GM21526 (cell line): ENCODE data around the gene TBXT.
"Not testable (repeated sequence)": the region's sequence is repeated elsewhere in the genome, so short reads cannot be mapped to it uniquely, and the experiment has no call there.

Source experiments
- ATAC-seq: cut with Tn5 transposase; IDR thresholded peaks from one replicate; pipeline ENCODE4 v1.9.1; 2021; ENCODE audit warnings: moderate library complexity; ENCODE audit not compliant: unreplicated experiment, low FRiP score

The TBXT gene, protein sequence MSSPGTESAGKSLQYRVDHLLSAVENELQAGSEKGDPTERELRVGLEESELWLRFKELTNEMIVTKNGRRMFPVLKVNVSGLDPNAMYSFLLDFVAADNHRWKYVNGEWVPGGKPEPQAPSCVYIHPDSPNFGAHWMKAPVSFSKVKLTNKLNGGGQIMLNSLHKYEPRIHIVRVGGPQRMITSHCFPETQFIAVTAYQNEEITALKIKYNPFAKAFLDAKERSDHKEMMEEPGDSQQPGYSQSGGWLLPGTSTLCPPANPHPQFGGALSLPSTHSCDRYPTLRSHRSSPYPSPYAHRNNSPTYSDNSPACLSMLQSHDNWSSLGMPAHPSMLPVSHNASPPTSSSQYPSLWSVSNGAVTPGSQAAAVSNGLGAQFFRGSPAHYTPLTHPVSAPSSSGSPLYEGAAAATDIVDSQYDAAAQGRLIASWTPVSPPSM

DNA sequence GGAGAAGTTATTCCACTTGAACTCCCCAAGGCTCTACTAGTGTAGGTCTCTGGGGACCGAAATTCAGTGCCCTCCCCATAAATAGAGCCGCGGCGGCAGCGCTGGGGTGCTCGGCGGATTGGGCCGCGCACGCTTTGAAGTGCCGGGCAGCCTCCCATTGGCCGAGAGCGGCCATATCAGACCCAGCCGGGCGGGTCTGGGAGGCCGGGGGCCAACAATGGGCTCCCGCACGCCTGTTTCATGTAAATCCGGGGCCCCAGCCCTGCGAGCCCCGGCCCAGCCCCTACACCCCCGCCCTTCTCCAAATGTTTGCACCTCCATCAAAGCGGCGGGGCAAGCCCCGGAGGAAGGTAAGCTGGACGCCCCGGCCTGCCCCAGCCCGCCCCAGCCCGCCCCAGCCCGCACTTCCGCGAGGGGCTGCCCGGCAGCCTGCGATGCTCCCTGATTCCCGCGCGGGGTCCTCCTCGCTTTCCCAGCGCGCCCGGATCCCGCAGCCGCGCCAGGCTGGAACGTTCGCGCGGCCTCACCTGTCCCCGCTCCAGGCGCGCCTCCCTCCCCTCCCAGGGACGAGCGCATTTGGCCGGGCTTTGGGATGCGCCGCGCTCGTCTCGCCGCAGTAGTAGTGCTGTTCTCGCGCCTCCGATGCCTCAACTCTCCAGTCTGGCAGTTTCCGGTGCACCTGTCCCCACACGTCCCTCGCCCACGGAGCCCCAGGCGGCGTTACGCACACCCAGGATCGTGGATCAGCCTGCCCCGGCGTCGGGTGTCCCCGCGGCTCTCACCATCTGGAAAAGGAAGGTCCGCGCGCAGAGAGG lies at the start of gene TBXT:
TBXT (minus strand) TSS at position 51 of the 815 bp plus-strand sequence. CDS start 260 bp downstream, outside the sequence.
- no peak for ATAC-seq

DNA sequence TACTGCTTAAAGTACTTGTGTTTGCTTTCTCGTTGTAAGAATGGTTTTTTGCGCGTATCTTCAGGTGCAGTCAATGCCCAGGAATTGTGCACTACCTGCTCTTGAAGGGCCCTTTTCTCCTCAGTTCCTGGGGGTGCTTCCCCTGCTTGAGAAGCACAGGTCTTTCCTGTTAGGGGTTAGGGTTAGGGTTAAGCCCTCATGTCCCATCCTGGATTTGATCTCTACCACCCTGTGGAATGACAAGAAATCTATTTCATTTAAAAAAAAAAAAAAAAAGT lies 39.6 kb upstream of the TBXT start:
- ATAC-seq = no peak

DNA sequence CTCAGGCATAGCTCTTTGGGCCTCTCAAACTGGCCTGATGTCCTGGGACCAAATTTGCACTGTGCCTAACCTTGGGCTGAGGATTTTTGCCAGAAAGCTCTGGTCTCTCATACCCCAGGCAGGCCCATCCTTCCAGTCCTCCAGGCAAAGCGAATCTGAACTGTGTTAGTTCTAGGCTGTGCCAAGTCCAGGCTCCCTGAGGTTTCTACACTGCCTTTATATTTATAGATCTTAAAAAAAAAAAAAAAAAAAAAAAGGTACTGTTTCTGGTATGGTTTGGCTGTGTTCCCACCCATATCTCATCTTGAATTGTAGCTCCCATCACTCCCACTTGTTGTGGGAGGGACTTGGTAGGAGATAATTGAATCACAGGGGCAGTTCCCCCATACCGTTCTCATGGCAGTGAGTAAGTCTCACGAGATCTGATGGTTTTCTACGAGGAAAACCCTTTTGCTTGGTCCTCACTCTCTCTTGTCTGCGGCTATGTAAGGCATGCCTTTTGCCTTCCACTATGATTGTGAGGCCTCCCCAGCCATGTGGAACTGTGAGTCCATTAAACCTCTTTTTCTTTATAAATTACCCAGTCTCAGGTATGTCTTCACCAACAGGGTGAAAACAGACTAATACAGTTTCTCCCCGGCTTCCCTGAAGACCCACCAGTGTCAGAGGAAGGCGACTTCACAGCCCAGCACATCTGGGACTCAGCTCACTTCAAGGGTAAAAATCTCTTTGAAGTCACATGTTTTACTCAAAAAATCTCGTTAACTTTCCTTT lies 39.0 kb upstream of the TBXT start:
- no peak for ATAC-seq

DNA sequence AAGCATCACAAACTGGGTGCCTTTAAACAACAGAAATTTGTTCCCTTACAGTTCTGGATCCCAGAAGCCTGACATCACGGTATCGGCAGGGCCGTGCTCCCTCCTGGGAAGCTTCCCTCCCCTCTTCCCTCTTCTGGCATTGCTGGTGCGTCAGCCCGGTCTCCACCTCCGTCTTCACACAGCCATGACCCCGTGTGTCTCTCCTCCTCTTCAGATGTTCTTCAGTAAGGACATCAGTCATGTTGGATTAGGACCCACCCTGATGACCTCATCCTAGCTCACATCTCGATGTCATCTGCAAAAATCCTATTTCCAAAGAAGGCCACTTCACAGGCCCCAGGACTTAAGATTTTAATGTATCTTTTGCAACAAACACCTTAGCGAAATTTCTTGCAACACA lies 38.4 kb upstream of the TBXT start:
- no peak for ATAC-seq

- no peak for ATAC-seq
Observed at GRCh38 chr6:166204852-166205650, 37.4 kb upstream of the TBXT start.

DNA sequence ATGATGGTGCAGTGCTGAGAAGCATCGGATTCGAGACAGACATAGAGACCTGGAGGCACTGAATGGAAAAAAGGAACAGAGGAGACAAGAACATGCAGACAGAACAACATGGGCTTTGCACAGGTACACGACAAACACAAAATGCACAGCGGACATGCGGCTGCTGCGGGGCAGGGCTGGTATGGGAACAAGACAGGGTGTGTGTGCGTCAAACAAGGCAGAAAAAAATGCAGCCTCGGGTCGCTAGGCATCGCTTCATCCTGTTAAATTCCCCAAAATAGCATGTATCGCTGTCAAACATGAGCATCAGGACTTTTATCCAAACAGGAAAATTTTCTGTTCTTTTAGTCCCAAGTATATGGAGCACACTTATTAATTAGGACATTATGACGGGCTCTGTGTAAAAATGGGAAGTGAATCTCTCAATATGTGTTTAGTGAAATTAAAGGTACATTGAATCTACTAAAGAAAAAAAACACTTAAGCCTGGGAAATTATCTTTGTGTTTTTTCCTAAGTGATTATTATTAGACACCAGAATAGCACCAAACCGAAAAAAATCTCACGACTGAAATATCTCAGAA lies 36.1 kb upstream of the TBXT start:
- no peak for ATAC-seq

DNA sequence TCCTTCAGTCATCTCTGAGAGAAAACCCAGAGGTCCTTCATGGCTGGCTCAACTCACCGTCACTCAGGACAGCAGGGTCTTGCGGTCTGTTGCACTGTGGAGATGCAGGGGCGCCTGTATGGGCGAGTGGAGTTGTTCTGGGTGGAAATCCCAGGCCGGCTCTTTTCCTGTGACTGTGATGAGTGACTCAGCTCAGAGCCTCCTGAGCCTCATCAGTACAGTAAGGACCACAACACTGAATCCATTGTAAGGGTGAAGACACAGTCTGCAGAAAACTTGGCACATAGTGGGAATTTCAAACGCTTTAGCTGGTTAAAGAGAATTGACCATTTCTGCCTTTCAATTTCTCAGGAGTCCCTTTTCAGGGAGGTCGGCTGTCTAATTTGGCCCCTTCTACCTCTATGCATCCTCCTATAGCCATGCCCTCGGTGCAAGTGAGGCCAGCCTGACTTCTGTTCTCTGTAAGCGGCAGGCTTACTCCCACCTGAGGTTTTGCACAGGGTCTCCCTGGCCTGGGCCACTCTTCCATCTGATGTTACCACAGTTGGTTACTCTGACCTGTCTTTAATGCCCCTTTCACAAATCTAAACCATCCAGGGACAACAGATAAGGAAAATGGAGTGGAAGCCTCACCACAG lies 35.5 kb upstream of the TBXT start:
- ATAC-seq = no peak

- ATAC-seq = peak; percentile 88
Observed at GRCh38 chr6:166202321-166202733, 34.7 kb upstream of the TBXT start.

GRCh38 chr6:166201878-166202277 lies 34.2 kb upstream of the TBXT start:
- ATAC-seq = peak; percentile 6

- no peak for ATAC-seq
Observed at GRCh38 chr6:166197361-166197760, 29.7 kb upstream of the TBXT start.

DNA sequence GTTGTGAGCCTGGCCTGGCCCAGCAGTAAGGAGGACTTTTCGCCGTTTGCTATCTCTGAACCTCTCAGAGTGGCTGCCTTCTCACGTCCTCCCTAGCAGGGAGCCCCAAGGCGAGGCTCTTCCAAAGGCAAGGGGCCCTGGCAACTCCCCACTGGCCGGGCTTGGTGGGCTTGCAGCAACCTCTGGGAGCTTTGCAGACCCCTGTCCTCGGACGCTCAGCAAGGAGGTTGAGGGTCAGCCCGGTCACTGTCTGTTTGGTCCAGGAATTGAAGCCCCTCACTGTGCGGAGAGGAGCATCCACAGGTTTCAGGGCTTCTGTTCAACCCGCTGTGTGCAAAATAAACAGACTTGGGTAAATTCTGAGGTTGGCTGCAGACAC lies 28.2 kb upstream of the TBXT start:
- ATAC-seq = no peak

DNA sequence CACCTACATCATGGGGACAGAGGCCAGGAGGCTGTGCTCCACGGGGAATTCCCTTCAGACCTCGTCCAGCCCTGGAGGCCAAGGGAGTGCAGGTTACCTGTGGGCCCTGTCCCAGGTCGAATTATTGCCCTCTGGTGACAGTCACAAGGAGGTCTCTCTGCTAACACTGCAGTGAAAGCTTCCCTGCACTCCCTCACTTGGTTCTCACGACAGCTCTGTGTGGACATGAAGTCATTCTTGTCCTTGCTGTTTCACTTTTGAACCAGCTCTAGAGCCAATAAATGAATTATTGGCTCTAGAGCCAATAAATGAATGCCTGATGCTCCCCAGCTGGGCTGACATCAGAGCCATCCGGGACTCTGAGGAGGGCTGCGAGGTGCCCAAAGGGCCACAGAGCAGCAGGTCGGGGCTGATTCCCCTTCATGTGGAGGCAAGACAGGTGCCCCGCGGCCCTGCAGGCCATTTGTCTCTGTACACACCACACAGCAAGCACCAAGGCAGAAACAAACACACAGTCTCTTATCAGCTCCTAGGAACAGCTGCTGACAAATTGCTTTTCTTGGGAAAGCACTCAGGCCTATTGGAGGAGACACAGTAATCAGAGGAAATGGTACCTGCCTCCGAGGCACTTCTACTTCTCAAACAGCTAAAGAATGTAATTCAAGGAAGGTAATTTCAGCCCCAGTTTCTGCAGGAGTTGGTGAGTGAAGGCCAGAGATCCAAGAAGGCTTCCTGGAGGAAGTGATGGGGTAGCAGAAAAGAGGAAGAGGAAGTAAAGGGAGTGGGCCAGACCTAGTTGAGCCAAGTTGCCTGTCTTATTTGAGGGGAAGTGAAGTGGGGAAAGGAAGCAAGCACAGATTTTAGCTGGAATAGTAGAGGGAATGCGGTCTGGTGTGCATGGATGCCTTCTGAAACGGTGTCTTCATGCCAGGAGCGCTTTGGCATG lies 27.5 kb upstream of the TBXT start:
- no peak for ATAC-seq

DNA sequence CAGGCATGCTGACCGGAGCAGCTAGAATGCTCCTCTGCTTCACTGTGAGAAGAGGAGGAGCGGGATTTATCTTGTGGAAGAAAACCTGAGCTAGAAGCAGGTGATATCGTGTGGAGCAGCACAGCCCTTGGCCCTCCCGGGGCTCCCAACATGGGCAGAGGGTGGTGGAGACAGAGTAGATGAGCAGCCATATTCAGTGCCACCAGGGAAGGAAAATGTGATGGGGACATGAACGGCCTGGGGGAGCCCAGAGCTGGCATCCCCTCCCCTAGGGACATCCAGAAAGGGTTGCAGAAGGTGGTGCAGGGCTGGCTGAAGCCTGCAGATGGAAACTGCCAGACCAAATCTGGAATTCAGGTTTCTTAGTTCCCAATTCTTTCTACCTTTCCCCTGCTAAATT lies 24.9 kb upstream of the TBXT start:
- no peak for ATAC-seq

DNA sequence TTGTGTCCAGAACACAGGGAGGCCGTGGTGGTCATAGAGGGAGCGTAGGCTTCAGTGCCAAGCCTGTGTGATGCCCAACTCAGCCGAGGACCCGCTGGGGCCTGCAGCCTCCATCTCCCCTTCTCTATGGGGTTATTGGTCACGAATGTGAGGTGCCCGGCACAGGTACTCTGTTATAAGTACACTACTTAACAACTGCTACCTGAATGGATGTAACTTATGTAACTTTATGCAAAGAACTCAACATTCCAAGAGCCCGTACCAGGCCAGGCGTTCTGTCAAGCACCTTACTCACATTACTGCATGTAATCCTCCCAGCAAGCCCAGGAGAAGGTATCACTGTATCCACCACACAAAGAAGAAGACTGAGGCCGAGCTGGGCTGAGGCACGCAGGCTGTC lies 24.5 kb upstream of the TBXT start:
- no peak for ATAC-seq

GRCh38 chr6:166179704-166180103 lies 12.1 kb upstream of the TBXT start:
- peak; percentile 83 for ATAC-seq

GRCh38 chr6:166176106-166176505 lies 8.5 kb upstream of the TBXT start:
- ATAC-seq = no peak

- ATAC-seq = not testable (repeated sequence)
Observed at GRCh38 chr6:166175093-166175492, 7.4 kb upstream of the TBXT start.

GRCh38 chr6:166174031-166174430 lies 6.4 kb upstream of the TBXT start:
- ATAC-seq = no peak
